HL-60 (cell line): Measurements from ENCODE around the gene SLC39A3.

Experiments used
- DNase-seq, 2 experiments: peaks; one replicate each; pipeline ENCODE4 v3.0.0-alpha.2; 2010 to 2020; ENCODE audit warnings: low read depth in 1 of 2, low spot score in 1 of 2
- H3K27ac ChIP-seq: fragments of 250-450 bp; sonication (Bioruptor Pico); replicated peaks from 2 replicates; pipeline ENCODE4 v1.5.1; 2020; ENCODE audit warnings: mild to moderate bottlenecking, moderate library complexity
- H3K27me3 ChIP-seq: fragments of 250-450 bp; sonication (Bioruptor Pico); 2 replicates; pipeline ENCODE4 v1.5.1; 2021; ENCODE audit warnings: mild to moderate bottlenecking, moderate library complexity; ENCODE audit not compliant: insufficient read depth, poor library complexity, severe bottlenecking
- H3K4me3 ChIP-seq: replicated peaks from 2 replicates; pipeline ENCODE4 v1.5.1; 2011; ENCODE audit warnings: mild to moderate bottlenecking, control low read depth, low read length; ENCODE audit not compliant: insufficient read depth
- GABPA ChIP-seq: IDR thresholded peaks from 2 replicates; pipeline ENCODE4 v1.6.1; 2012; ENCODE audit warnings: low read depth
- POLR2AphosphoS5 ChIP-seq: IDR thresholded peaks from 2 replicates; pipeline ENCODE4 v1.6.1; 2012; ENCODE audit warnings: low read depth
- REST ChIP-seq: IDR thresholded peaks from 2 replicates; pipeline ENCODE4 v1.6.1; 2012; ENCODE audit warnings: low read depth; ENCODE audit not compliant: insufficient replicate concordance
- SPI1 ChIP-seq: IDR thresholded peaks from 2 replicates; pipeline ENCODE4 v1.6.1; 2012; ENCODE audit warnings: low read depth, mild to moderate bottlenecking, borderline replicate concordance
- TF ChIP-seq, protein P1 (sequence below): IDR thresholded peaks from one replicate; pipeline ENCODE4 v1.5.1; 2011; ENCODE audit warnings: low read length, control low read depth, inconsistent platforms; ENCODE audit not compliant: insufficient read depth

The SLC39A3 gene

DNA sequence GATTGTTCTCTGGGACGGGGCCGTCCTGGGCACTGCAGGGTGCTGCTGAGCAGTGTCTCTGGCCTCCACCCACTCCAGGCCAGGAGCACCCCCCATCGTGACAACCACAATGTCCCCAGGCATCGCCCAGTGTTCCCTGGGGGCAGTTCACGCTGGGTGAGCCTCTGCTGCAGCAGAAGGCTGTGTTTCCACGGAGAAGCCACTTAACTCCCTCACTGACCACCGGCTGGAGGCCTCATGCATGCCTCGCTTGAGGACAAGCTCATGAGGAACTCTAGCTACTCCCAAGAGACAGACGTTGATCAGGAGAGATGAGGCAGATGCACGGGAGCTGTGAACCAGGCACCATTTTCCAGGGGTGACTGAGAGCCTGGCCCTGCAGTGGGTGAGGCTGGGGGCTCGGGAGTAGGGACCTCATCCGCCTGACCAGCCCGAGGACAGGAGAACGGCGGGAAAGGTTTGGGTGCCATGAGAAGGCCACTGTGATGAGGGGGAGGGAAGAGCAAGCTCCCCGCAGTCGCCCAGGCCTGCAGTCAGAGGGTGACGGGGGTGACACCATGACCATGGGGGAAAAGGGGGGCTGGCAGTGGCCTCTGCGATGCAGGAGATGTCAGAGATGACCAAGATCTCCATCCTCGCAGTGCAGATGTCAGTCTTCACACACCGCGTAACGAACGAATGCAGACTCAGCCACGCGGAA is 5.1 kb downstream of the SLC39A3 start:
- TF ChIP-seq, protein P1, sequence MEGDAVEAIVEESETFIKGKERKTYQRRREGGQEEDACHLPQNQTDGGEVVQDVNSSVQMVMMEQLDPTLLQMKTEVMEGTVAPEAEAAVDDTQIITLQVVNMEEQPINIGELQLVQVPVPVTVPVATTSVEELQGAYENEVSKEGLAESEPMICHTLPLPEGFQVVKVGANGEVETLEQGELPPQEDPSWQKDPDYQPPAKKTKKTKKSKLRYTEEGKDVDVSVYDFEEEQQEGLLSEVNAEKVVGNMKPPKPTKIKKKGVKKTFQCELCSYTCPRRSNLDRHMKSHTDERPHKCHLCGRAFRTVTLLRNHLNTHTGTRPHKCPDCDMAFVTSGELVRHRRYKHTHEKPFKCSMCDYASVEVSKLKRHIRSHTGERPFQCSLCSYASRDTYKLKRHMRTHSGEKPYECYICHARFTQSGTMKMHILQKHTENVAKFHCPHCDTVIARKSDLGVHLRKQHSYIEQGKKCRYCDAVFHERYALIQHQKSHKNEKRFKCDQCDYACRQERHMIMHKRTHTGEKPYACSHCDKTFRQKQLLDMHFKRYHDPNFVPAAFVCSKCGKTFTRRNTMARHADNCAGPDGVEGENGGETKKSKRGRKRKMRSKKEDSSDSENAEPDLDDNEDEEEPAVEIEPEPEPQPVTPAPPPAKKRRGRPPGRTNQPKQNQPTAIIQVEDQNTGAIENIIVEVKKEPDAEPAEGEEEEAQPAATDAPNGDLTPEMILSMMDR = no peak
- TF ChIP-seq SPI1 = no peak
- TF ChIP-seq GABPA = no peak
- TF ChIP-seq REST = no peak
- no peak; the same call in 1 of the 2 replicates for TF ChIP-seq POLR2AphosphoS5
- H3K27me3 ChIP-seq = no peaks in the 10 kb centered on the region
- no peak overlapping the region for H3K27ac ChIP-seq
- no peak for DNase-seq
- no peak overlapping the region for H3K4me3 ChIP-seq

DNA sequence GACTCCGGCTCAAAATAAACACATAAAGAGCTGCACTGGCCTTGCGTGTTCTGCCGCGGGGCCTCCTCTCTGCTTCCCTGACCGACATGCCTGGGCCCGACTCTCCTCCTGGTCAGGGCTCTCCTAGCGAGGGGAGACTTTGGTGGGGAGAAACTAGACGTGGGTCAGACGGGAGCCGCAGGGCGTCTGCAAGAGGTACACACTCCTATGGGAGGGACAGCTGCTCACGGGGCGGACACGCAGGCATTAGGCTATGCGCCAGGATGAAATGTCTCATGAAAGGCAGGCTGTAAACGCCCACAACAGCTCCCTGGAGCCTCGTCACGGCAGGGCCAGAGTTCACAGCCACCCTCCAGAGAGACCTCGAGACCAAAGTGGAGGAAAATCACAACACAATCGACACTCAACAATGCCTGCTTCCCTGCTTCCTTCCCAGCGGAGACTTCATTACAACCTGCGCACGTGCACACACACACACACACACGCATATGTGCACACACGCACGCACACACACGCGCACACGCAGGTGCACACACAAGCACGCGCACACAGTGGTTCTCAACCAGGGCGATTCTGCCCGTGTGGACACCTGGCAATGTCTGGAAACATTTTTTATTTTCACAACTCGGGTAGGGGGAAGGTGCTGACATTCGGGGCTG is 5.8 kb downstream of the SLC39A3 start:
- H3K27me3 ChIP-seq = no peaks in the 10 kb centered on the region
- TF ChIP-seq GABPA = no peak
- peak; percentile 30; the same call in 1 of the 2 replicates for TF ChIP-seq POLR2AphosphoS5
- no peak overlapping the region for H3K4me3 ChIP-seq
- no peak overlapping the region for H3K27ac ChIP-seq
- no peak for DNase-seq

GRCh38 chr19:2732883-2733282 is 6.9 kb downstream of the SLC39A3 start:
- no peaks in the 10 kb centered on the region for H3K27me3 ChIP-seq
- TF ChIP-seq, protein P1 = no peak
- no peak for TF ChIP-seq GABPA
- TF ChIP-seq REST = no peak
- TF ChIP-seq SPI1 = no peak
- no peak for TF ChIP-seq POLR2AphosphoS5
- no peak for DNase-seq

GRCh38 chr19:2732157-2732725 is 7.6 kb downstream of the SLC39A3 start:
- Histone ChIP-seq H3K27me3 (peaks cover 2% of the 10 kb centered on the region), H3K27ac (no peak overlapping the region), H3K4me3 (no peak overlapping the region)
- no peak for TF ChIP-seq SPI1
- TF ChIP-seq REST = no peak
- TF ChIP-seq, protein P1 = no peak
- no peak for TF ChIP-seq GABPA
- TF ChIP-seq POLR2AphosphoS5 = no peak
- no peak for DNase-seq

More at GRCh38 chr19:2732883-2733282, 6.9 kb downstream of the SLC39A3 start:
- Histone ChIP-seq H3K4me3 (no peak overlapping the region), H3K27ac (no peak overlapping the region)
